CD14-positive monocyte (primary cell): Measurements from ENCODE around the gene PI4KB. TPM values are rescaled to one million over a fixed set of nuclear protein-coding genes. Genes with fewer than 3 reads are reported as not detected.

Experiments
- DNase-seq, 3 donors: peaks; one replicate each; pipeline ENCODE4 v3.0.0-alpha.2; 2011 to 2022
- H2AFZ ChIP-seq: 2 replicates; pipeline ENCODE4 v1.6.0; 2012; ENCODE audit warnings: mild to moderate bottlenecking, low read depth, low read length, inconsistent platforms; ENCODE audit not compliant: insufficient read depth, poor library complexity, severe bottlenecking
- H3K27ac ChIP-seq, 2 donors: 1 replicate in 1 of 2; 2 replicates in 1 of 2; pipeline ENCODE4 v1.5.1; 2012 to 2013; ENCODE audit warnings: low read length in 2 of 2, control low read depth in 1 of 2, inconsistent platforms in 1 of 2, low read depth in 1 of 2, mild to moderate bottlenecking in 1 of 2
- H3K27me3 ChIP-seq, 2 donors: one replicate each; pipeline versions ENCODE4 v1.6.0 to v1.6.1; 2011 to 2013; ENCODE audit warnings: low read length in 2 of 2; ENCODE audit not compliant: control insufficient read depth in 2 of 2, insufficient read depth in 2 of 2
- H3K36me3 ChIP-seq, 2 donors: replicated peaks in 1 of 2; 1 replicate in 1 of 2; 2 replicates in 1 of 2; pipeline versions ENCODE4 v1.5.1 to v1.6.1; 2012 to 2013; ENCODE audit warnings: low read length in 2 of 2, control low read depth in 1 of 2, inconsistent platforms in 1 of 2, mild to moderate bottlenecking in 1 of 2; ENCODE audit not compliant: insufficient read depth in 2 of 2, control insufficient read depth in 1 of 2
- H3K4me1 ChIP-seq, 2 donors: 1 replicate in 1 of 2; 2 replicates in 1 of 2; pipeline versions ENCODE4 v1.5.1 to v1.6.1; 2012 to 2013; ENCODE audit warnings: low read length in 2 of 2, control low read depth in 1 of 2, inconsistent platforms in 1 of 2, mild to moderate bottlenecking in 1 of 2, moderate library complexity in 1 of 2; ENCODE audit not compliant: insufficient read depth in 2 of 2, control insufficient read depth in 1 of 2
- H3K4me2 ChIP-seq: replicated peaks from 2 replicates; pipeline ENCODE3; 2012; ENCODE audit warnings: low read length, moderate library complexity, mild to moderate bottlenecking; ENCODE audit not compliant: poor library complexity, severe bottlenecking; ENCODE audit errors: extremely low read depth
- H3K4me3 ChIP-seq, 3 experiments: fragments of 200-600 bp in 1 of 3; sonication (generic) in 1 of 3; replicated peaks in 1 of 3; 1 replicate in 2 of 3; 2 replicates in 1 of 3; pipeline ENCODE4 v1.5.1; 2011 to 2013; ENCODE audit warnings: low read length in 3 of 3, mild to moderate bottlenecking in 3 of 3, control low read depth in 2 of 3, low read depth in 2 of 3, inconsistent platforms in 1 of 3, moderate library complexity in 1 of 3
- H3K79me2 ChIP-seq: 2 replicates; pipeline ENCODE4 v1.6.0; 2012; ENCODE audit warnings: mild to moderate bottlenecking, control low read depth, inconsistent platforms, low read length, moderate library complexity; ENCODE audit not compliant: insufficient read depth
- H3K9ac ChIP-seq: 2 replicates; pipeline ENCODE4 v1.6.0; 2017; ENCODE audit warnings: low read length, mild to moderate bottlenecking; ENCODE audit not compliant: insufficient read depth, poor library complexity, severe bottlenecking
- H3K9me3 ChIP-seq, 2 donors: replicated peaks in 1 of 2; 1 replicate in 1 of 2; 2 replicates in 1 of 2; pipeline versions ENCODE4 v1.5.1 to v1.6.1; 2012 to 2013; ENCODE audit warnings: low read length in 2 of 2, control low read depth in 1 of 2; ENCODE audit not compliant: control insufficient read depth in 1 of 2, insufficient read depth in 1 of 2
- H4K20me1 ChIP-seq: 2 replicates; pipeline ENCODE4 v1.6.0; 2012; ENCODE audit warnings: mild to moderate bottlenecking, low read length, control low read depth, moderate library complexity; ENCODE audit not compliant: insufficient read depth
- H3K27ac Mint-ChIP-seq, 7 donors: one replicate each; pipeline ENCODE4 v1.8.0; 2020; ENCODE audit warnings: mild to moderate bottlenecking in 7 of 7, mixed read lengths in 7 of 7, moderate library complexity in 6 of 7, inconsistent platforms in 2 of 7
- H3K27me3 Mint-ChIP-seq, 3 donors: one replicate each; pipeline ENCODE4 v1.8.0; 2021 to 2022; ENCODE audit warnings: low read depth in 3 of 3, mild to moderate bottlenecking in 3 of 3, mixed read lengths in 3 of 3, moderate library complexity in 3 of 3, inconsistent platforms in 1 of 3
- H3K36me3 Mint-ChIP-seq, 2 donors: one replicate each; pipeline ENCODE4 v1.8.0; 2020; ENCODE audit warnings: mixed read lengths in 2 of 2, inconsistent platforms in 1 of 2, mild to moderate bottlenecking in 1 of 2
- H3K4me1 Mint-ChIP-seq: one replicate; pipeline ENCODE4 v1.8.0; 2020; ENCODE audit warnings: mild to moderate bottlenecking, mixed read lengths
- H3K4me3 Mint-ChIP-seq, 2 donors: one replicate each; pipeline ENCODE4 v1.8.0; 2020; ENCODE audit warnings: mild to moderate bottlenecking in 2 of 2, mixed read lengths in 2 of 2, moderate library complexity in 1 of 2
- H3K9me3 Mint-ChIP-seq, 7 donors: one replicate each; pipeline ENCODE4 v1.8.0; 2020 to 2022; ENCODE audit warnings: mixed read lengths in 7 of 7, mild to moderate bottlenecking in 6 of 7, moderate library complexity in 6 of 7, inconsistent platforms in 2 of 7
- WGBS: methylation state at CpG from one replicate; pipeline ENCODE4 v1.1.5; 2013; ENCODE audit warnings: missing lambda C conversion rate; ENCODE audit not compliant: insufficient coverage; 5-methylcytosine and 5-hydroxymethylcytosine counted together
- intact Hi-C, 2 donors: fragments of 100-400 bp; cut with micrococcal nuclease; formaldehyde crosslinking; loops; one replicate each; pipeline versions ENCODE4 v1.15.0 to v1.15.1; 2023
- polyA plus RNA-seq, 3 donors: library from polyadenylated mRNA; depleted of rRNA in 1 of 3; unstranded in 2 of 3; stranded (reverse) in 1 of 3; fragments of 300-500 nt in 2 of 3; fragments of >200 nt in 1 of 3; fragmentation: Illumina TruSeq in 2 of 3; gene quantifications; 1 replicate in 2 of 3; 2 replicates in 1 of 3; pipeline ENCODE4 v1.2.3, GENCODE V29; 2012 to 2021
- TF ChIP-seq, protein P1 (sequence below): fragments of 200-600 bp; IDR thresholded peaks from one replicate; pipeline ENCODE4 v1.8.0; 2022; ENCODE audit warnings: antibody characterized with exemption, mild to moderate bottlenecking

The PI4KB gene
- polyA plus RNA-seq, 3 donors, result 37.8 to 148 (median 50.3) TPM

DNA sequence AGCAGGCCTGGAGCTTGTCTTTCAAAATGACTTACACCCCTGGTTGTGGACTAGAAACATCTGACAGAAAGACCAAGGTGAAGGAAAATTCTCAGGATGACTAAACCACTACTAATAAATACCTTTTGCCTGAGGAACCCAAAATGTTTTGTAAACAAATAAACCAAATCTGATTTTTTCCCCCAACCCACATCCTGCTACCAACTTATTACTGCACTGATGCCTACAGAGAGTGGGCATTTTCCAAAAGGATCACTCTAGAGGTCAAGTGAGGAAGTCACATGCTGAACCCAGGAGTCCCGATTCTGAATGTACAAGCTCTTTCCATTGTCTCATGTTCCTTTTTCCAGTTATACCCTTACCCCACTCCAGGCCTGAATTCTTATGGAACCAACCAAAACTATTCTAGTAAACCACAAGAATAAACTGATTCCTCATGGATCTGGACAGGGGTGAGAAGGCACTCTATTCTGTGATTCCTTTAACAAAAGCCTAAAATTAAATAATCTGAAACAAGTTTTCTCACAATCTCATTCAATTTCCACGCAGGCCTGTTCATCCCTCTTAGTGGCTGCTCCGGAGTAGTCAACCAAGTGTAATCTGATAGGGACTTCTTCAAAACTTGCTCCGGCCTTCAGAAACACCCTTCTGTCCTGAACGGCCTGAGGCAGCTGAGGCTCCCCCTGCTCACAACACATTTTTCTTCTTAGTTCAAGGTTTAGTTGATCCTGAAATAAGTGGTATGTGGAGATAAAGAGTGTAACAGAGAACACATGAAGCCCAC lies 1.4 kb downstream of the PI4KB start:
- H2AFZ ChIP-seq, result peak overlapping the region; percentile 63
- H3K36me3 Mint-ChIP-seq, result peaks cover 29 to 41% of the 10 kb centered on the region in 2 donors
- peak overlapping the region; percentile 95 to 100 (median 97) for H3K27ac Mint-ChIP-seq
- peaks cover 35% of the 10 kb centered on the region for H4K20me1 ChIP-seq
- DNase-seq, result no peak
- H3K9me3 ChIP-seq, result no peaks in the 10 kb centered on the region
- H3K79me2 ChIP-seq, result peaks cover 61% of the 10 kb centered on the region
- H3K27me3 Mint-ChIP-seq, result peaks cover 1 to 2% (median 1%) of the 10 kb centered on the region in 3 donors
- TF ChIP-seq, protein P1, sequence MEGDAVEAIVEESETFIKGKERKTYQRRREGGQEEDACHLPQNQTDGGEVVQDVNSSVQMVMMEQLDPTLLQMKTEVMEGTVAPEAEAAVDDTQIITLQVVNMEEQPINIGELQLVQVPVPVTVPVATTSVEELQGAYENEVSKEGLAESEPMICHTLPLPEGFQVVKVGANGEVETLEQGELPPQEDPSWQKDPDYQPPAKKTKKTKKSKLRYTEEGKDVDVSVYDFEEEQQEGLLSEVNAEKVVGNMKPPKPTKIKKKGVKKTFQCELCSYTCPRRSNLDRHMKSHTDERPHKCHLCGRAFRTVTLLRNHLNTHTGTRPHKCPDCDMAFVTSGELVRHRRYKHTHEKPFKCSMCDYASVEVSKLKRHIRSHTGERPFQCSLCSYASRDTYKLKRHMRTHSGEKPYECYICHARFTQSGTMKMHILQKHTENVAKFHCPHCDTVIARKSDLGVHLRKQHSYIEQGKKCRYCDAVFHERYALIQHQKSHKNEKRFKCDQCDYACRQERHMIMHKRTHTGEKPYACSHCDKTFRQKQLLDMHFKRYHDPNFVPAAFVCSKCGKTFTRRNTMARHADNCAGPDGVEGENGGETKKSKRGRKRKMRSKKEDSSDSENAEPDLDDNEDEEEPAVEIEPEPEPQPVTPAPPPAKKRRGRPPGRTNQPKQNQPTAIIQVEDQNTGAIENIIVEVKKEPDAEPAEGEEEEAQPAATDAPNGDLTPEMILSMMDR, result no peak
- WGBS, result 76% methylated on average over 3 of the region's 5 CpGs
- peak overlapping the region; percentile 87 for H3K4me2 ChIP-seq
- intact Hi-C loops, result loop anchor here in 1 of 2 donors (2.0 kb wide), 1 partner anchor 15 kb away; no protein-coding TSS in a partner anchor
- peak overlapping the region; percentile 84 for H3K9ac ChIP-seq
- H3K4me1 Mint-ChIP-seq, result peaks cover 38% of the 10 kb centered on the region
- H3K4me3 ChIP-seq, result peak overlapping the region in 2 of 3 experiments; percentile 80 to 91
- peaks cover 24 to 38% of the 10 kb centered on the region in 2 donors for H3K36me3 ChIP-seq
- H3K27me3 ChIP-seq, result no peaks in the 10 kb centered on the region
- H3K27ac ChIP-seq, result peak overlapping the region; percentile 21 to 86
- H3K4me1 ChIP-seq, result peaks cover 30 to 35% of the 10 kb centered on the region in 2 donors
- H3K9me3 Mint-ChIP-seq, result peaks cover 0 to 2% (median 0%) of the 10 kb centered on the region in 7 donors
- peak overlapping the region; percentile 89 to 99 for H3K4me3 Mint-ChIP-seq

DNA sequence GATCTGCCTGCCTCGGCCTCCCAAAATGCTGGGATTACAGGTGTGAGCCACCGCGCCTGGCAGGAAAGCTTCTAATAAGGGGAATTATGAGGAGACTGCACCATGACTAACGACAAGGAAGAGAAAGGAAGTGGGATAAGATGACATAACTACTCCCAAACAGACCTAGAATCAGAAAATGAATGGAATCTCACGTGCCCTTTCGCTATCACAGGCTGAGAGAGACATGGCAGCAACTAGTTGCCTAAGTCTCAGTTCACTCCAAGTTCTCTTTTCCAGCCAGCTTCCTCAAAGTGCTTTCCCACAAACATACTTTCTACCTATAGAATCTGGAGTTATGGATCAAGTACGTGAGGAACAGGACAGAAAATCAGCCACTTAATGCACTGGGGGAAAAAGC lies 2.0 kb downstream of the PI4KB start:
- Histone ChIP-seq H3K36me3 (peaks cover 31 to 44% of the 10 kb centered on the region in 2 donors), H3K9me3 (no peaks in the 10 kb centered on the region), H3K9ac (no peak overlapping the region), H3K4me3 (peak overlapping the region in 1 of 3 experiments; percentile 80), H3K27ac (peak overlapping the region in 1 of 2 donors; percentile 86), H2AFZ (no peak overlapping the region), H4K20me1 (peaks cover 41% of the 10 kb centered on the region), H3K79me2 (peaks cover 68% of the 10 kb centered on the region), H3K4me1 (peaks cover 30 to 35% of the 10 kb centered on the region in 2 donors), H3K4me2 (peak overlapping the region; percentile 87), H3K27me3 (no peaks in the 10 kb centered on the region)
- WGBS, result no CpG with 5 or more reads among the region's 7 CpGs
- intact Hi-C loops, result no loop called here
- peak overlapping the region; percentile 37 to 100 (median 96) for H3K27ac Mint-ChIP-seq
- H3K4me1 Mint-ChIP-seq, result peaks cover 38% of the 10 kb centered on the region
- TF ChIP-seq, protein P1, result no peak
- H3K36me3 Mint-ChIP-seq, result peaks cover 35 to 47% of the 10 kb centered on the region in 2 donors
- H3K27me3 Mint-ChIP-seq, result peaks cover 0 to 1% (median 0%) of the 10 kb centered on the region in 3 donors
- DNase-seq, result peak in 2 of 3 donors; percentile 18 to 48
- H3K4me3 Mint-ChIP-seq, result peak overlapping the region; percentile 20 to 30
- H3K9me3 Mint-ChIP-seq, result peaks cover 0 to 2% (median 0%) of the 10 kb centered on the region in 7 donors
